Mesenchymal stem cell (in vitro differentiated cells and primary cell): ENCODE results near the gene ITGB5.

ENCODE experiments used
- DNase-seq: peaks from one replicate; pipeline ENCODE4 v3.0.0-alpha.2; 2013
- H2AFZ ChIP-seq: one replicate; pipeline ENCODE4 v1.6.1; 2013; ENCODE audit warnings: low read depth, mild to moderate bottlenecking, control low read depth, inconsistent platforms, low read length, moderate library complexity
- H2AK5ac ChIP-seq: 2 replicates; pipeline ENCODE4 v1.6.1; 2013; ENCODE audit warnings: low read length, moderate library complexity, mild to moderate bottlenecking, inconsistent platforms; ENCODE audit not compliant: severe bottlenecking
- H2BK120ac ChIP-seq: one replicate; pipeline ENCODE4 v1.6.1; 2013; ENCODE audit warnings: low read depth, mild to moderate bottlenecking, inconsistent platforms, low read length, moderate library complexity
- H2BK12ac ChIP-seq, 2 experiments: one replicate each; pipeline ENCODE4 v1.6.1; 2013; ENCODE audit warnings: inconsistent platforms in 2 of 2, low read length in 2 of 2, mild to moderate bottlenecking in 2 of 2, moderate library complexity in 2 of 2, control low read depth in 1 of 2
- H2BK15ac ChIP-seq: one replicate; pipeline ENCODE4 v1.6.1; 2013; ENCODE audit warnings: mild to moderate bottlenecking, low read depth, inconsistent platforms; ENCODE audit not compliant: poor library complexity, severe bottlenecking
- H2BK5ac ChIP-seq: 2 replicates; pipeline ENCODE4 v1.6.1; 2013; ENCODE audit warnings: low read depth, mild to moderate bottlenecking, low read length, control low read depth, inconsistent platforms; ENCODE audit not compliant: poor library complexity, severe bottlenecking
- H3K14ac ChIP-seq, 2 experiments: one replicate each; pipeline ENCODE4 v1.6.1; 2013; ENCODE audit warnings: inconsistent platforms in 2 of 2, low read length in 2 of 2, control low read depth in 1 of 2, mild to moderate bottlenecking in 1 of 2, moderate library complexity in 1 of 2
- H3K18ac ChIP-seq, 2 experiments: one replicate each; pipeline ENCODE4 v1.6.1; 2013; ENCODE audit warnings: inconsistent platforms in 2 of 2, low read length in 2 of 2, control low read depth in 1 of 2, low read depth in 1 of 2, mild to moderate bottlenecking in 1 of 2
- H3K23ac ChIP-seq, 2 experiments: one replicate each; pipeline ENCODE4 v1.6.1; 2013; ENCODE audit warnings: inconsistent platforms in 2 of 2, low read length in 2 of 2, mild to moderate bottlenecking in 2 of 2, moderate library complexity in 2 of 2, control low read depth in 1 of 2
- H3K27ac ChIP-seq: 2 replicates; pipeline ENCODE4 v1.5.1; 2013; ENCODE audit warnings: mild to moderate bottlenecking, moderate library complexity, low read length, control low read depth, inconsistent platforms; ENCODE audit not compliant: poor library complexity, severe bottlenecking
- H3K27me3 ChIP-seq, 2 experiments: 2 replicates each; pipeline versions ENCODE4 v1.6.1 to v1.7.0; 2013; ENCODE audit warnings: low read length in 2 of 2, mild to moderate bottlenecking in 2 of 2, moderate library complexity in 2 of 2, control low read depth in 1 of 2, inconsistent platforms in 1 of 2; ENCODE audit not compliant: control insufficient read depth in 1 of 2, insufficient read depth in 1 of 2
- H3K36me3 ChIP-seq, 2 experiments: 2 replicates each; pipeline versions ENCODE4 v1.6.1 to v1.7.0; 2013; ENCODE audit warnings: low read length in 2 of 2, control low read depth in 1 of 2, inconsistent platforms in 1 of 2, low read depth in 1 of 2, mild to moderate bottlenecking in 1 of 2; ENCODE audit not compliant: insufficient read depth in 2 of 2, control insufficient read depth in 1 of 2
- H3K4ac ChIP-seq, 2 experiments: one replicate each; pipeline ENCODE4 v1.6.1; 2013; ENCODE audit warnings: inconsistent platforms in 2 of 2, low read length in 2 of 2, mild to moderate bottlenecking in 2 of 2, moderate library complexity in 2 of 2, control low read depth in 1 of 2, low read depth in 1 of 2
- H3K4me1 ChIP-seq: 2 replicates; pipeline ENCODE4 v1.6.1; 2013; ENCODE audit warnings: low read depth, low read length, control low read depth; ENCODE audit not compliant: control insufficient read depth, insufficient read depth
- H3K4me2 ChIP-seq: 2 replicates; pipeline ENCODE4 v1.6.1; 2013; ENCODE audit warnings: low read length, mild to moderate bottlenecking, inconsistent platforms; ENCODE audit not compliant: poor library complexity, severe bottlenecking
- H3K4me3 ChIP-seq, 2 experiments: 2 replicates each; pipeline versions ENCODE4 v1.5.1 to v1.7.0; 2013; ENCODE audit warnings: low read length in 2 of 2, mild to moderate bottlenecking in 2 of 2, control low read depth in 1 of 2, low read depth in 1 of 2; ENCODE audit not compliant: insufficient read depth in 1 of 2
- H3K79me1 ChIP-seq: replicated peaks from 2 replicates; pipeline ENCODE4 v1.6.1; 2013; ENCODE audit warnings: mild to moderate bottlenecking, control low read depth, low read length, inconsistent platforms; ENCODE audit not compliant: poor library complexity, severe bottlenecking
- H3K9ac ChIP-seq: 2 replicates; pipeline ENCODE4 v1.7.0; 2013; ENCODE audit warnings: mild to moderate bottlenecking, low read length, moderate library complexity
- H3K9me3 ChIP-seq: 2 replicates; pipeline ENCODE4 v1.7.0; 2013; ENCODE audit warnings: mild to moderate bottlenecking, low read length; ENCODE audit not compliant: control insufficient read depth
- H4K8ac ChIP-seq: one replicate; pipeline ENCODE4 v1.6.1; 2013; ENCODE audit warnings: inconsistent platforms, mild to moderate bottlenecking, low read length, moderate library complexity
- H4K91ac ChIP-seq: one replicate; pipeline ENCODE4 v1.6.1; 2013; ENCODE audit warnings: mild to moderate bottlenecking, low read length, inconsistent platforms
- WGBS: methylation state at CpG from one replicate; pipeline ENCODE4 v1.1.7; 2013; ENCODE audit warnings: mixed read lengths; 5-methylcytosine and 5-hydroxymethylcytosine counted together

Gene ITGB5

DNA sequence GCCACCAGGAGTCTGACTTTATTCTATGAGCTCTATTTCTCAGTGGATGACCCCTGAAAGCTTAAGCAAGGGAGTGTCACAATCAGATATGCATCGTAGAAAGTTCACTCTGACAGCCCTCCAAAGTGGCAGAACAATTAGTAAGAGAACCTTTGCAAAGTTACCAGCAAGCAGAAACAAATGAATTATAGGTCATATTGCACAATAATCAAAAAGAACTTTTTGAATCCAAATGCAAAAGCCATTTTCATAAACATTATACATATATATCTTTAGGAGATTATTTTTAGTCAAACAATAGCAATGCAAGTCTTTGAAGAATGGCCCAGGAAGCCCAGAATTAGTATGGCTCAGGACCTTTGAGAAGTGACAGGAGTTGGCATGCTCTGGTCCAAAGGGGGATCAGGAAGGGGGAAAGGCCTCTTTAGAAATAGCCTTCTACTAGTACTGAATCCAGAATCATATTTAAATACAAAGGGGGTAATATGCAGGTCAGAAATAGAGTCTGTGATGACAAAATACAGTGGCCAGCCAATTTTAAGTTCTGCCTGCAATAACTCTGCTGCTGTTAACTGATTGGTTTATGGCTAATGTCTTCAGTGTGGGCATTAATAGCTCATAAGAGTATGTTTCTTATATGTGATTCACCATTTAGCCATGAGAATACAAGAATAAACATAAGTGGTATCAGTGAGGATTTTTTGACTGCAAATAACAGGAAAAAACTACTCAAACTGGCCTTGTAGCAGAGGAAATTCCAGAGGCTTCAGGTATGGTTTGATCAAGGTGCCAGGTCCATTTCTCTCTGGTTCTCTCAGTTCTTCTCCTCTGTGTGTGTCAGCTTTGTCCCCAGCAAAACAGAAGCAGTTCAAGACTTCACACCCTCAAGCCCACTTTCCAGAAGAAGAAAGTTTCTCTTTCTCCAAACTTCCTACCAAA, 17.0 kb upstream of the ITGB5 start:
- H2BK120ac ChIP-seq: no peak overlapping the region
- H4K91ac ChIP-seq: no peak overlapping the region
- 71% methylated on average over 1 of the region's 1 CpG for WGBS
- H2BK15ac ChIP-seq: no peak overlapping the region
- H3K4me2 ChIP-seq: no peak overlapping the region
- no peaks in the 10 kb centered on the region for H3K36me3 ChIP-seq
- H3K23ac ChIP-seq: no peak overlapping the region
- H3K27ac ChIP-seq: no peak overlapping the region
- no peak overlapping the region for H2AK5ac ChIP-seq
- no peak overlapping the region for H3K18ac ChIP-seq
- H2BK5ac ChIP-seq: no peak overlapping the region
- H4K8ac ChIP-seq: no peak overlapping the region
- no peaks in the 10 kb centered on the region for H3K4me1 ChIP-seq
- no peak overlapping the region for H3K9ac ChIP-seq
- no peak overlapping the region for H3K4ac ChIP-seq
- no peaks in the 10 kb centered on the region for H3K79me1 ChIP-seq
- H3K27me3 ChIP-seq: peaks cover 7 to 10% of the 10 kb centered on the region in 2 experiments
- DNase-seq: no peak
- no peak overlapping the region for H3K4me3 ChIP-seq
- H2BK12ac ChIP-seq: no peak overlapping the region
- no peak overlapping the region for H3K14ac ChIP-seq
- H3K9me3 ChIP-seq: no peaks in the 10 kb centered on the region
- H2AFZ ChIP-seq: no peak overlapping the region

DNA sequence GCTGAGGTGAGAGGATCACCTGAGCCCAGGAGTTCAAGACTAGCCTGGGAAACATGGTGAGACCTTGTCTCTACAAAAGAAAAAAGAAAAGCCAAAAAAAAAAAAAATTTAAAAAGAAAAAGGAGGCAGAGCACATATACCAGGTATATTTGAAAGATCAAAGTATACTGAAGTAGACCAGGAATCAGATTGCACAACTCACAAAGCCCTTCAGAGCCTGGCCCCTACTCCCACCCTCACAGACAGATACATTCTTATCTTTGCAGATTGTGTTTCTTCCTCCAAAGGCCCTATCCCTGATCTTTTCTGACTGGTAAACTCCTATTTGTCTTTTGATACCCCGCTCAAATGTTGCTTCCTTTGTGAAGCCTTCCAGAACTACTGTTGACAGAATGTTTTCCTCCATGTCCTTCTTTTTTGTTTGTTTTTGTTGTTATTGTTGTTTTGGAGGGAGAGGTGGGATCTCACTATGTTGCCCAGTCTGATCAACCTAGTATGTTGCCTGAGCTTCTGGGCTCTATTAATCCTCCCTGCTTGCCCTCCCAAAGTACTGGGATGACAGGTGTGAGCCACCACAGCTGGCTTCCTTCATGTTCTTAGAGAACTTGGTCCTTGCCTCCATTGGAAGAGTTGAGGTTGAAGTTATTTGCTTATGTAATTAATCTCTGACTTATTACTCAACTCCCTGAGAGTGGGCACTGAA, 9.8 kb upstream of the ITGB5 start:
- Histone ChIP-seq H3K14ac (no peak overlapping the region), H3K9me3 (no peaks in the 10 kb centered on the region), H2BK120ac (no peak overlapping the region), H3K27me3 (no peaks in the 10 kb centered on the region), H3K9ac (no peak overlapping the region), H3K23ac (no peak overlapping the region), H2AK5ac (no peak overlapping the region), H4K91ac (no peak overlapping the region), H2BK12ac (no peak overlapping the region), H3K4ac (no peak overlapping the region), H3K27ac (no peak overlapping the region), H3K4me1 (no peaks in the 10 kb centered on the region), H3K36me3 (no peaks in the 10 kb centered on the region), H3K4me2 (no peak overlapping the region), H2BK5ac (no peak overlapping the region), H2BK15ac (no peak overlapping the region), H3K4me3 (no peak overlapping the region), H4K8ac (no peak overlapping the region), H2AFZ (no peak overlapping the region), H3K79me1 (no peaks in the 10 kb centered on the region), H3K18ac (no peak overlapping the region)
- WGBS: no CpG with 5 or more reads among the region's 1 CpG
- DNase-seq: no peak

DNA sequence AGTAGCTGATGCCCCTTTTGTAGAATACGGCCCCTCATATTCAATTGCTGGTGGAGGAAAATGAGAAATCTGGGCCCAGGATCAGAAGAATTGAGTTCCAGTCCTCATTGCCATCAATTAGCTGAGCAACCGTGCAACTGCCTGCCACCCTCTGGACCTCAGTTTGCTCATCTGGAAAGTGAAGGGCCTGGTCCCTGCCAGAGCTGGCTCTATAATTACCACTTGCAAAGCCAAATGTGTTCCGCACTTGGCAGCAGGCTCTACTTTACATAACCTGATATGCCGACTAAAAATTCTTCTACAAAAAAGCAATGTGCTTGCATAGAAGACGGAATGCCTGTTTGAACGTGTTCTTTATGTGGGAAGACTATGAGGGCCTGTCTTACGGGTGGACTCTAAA, 8.6 kb upstream of the ITGB5 start:
- Histone ChIP-seq H4K8ac (no peak overlapping the region), H2BK120ac (no peak overlapping the region), H2BK12ac (no peak overlapping the region), H2AK5ac (no peak overlapping the region), H3K79me1 (no peaks in the 10 kb centered on the region), H2BK15ac (no peak overlapping the region), H3K4me1 (no peaks in the 10 kb centered on the region), H4K91ac (no peak overlapping the region), H3K9me3 (no peaks in the 10 kb centered on the region), H3K27me3 (no peaks in the 10 kb centered on the region), H3K18ac (no peak overlapping the region), H3K9ac (no peak overlapping the region), H3K14ac (no peak overlapping the region), H3K4ac (no peak overlapping the region), H3K36me3 (no peaks in the 10 kb centered on the region), H2AFZ (no peak overlapping the region), H3K23ac (no peak overlapping the region), H2BK5ac (no peak overlapping the region), H3K27ac (no peak overlapping the region), H3K4me3 (no peak overlapping the region), H3K4me2 (no peak overlapping the region)
- 91% methylated on average over 6 of the region's 7 CpGs for WGBS
- no peak for DNase-seq

DNA sequence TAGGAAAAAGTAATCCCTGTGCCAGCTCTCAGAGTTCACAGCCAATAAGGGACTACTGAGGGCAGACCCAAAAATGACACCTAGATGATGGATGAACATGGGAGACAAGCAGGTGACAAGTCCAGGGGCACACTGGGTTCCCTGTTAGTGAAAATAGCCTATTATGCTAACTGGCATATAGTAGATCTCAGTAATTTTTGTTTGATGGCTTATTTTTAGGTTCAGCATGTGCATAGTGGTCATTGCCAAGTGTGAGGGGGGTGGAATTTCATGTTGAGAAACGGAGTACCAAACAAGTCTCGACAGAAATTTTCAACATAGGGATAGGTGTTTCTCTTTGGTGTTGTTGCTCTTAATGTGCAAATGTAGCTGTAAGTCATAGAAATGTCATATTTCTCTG, 6.4 kb upstream of the ITGB5 start:
- Histone ChIP-seq H3K27ac (no peak overlapping the region), H3K4me1 (no peaks in the 10 kb centered on the region), H3K4me2 (no peak overlapping the region), H2BK120ac (no peak overlapping the region), H2AK5ac (no peak overlapping the region), H2AFZ (no peak overlapping the region), H3K9me3 (no peaks in the 10 kb centered on the region), H2BK5ac (no peak overlapping the region), H3K18ac (no peak overlapping the region), H3K79me1 (no peaks in the 10 kb centered on the region), H3K4ac (no peak overlapping the region), H3K27me3 (no peaks in the 10 kb centered on the region), H3K9ac (no peak overlapping the region), H3K14ac (no peak overlapping the region), H4K91ac (no peak overlapping the region), H3K36me3 (no peaks in the 10 kb centered on the region), H4K8ac (no peak overlapping the region), H2BK12ac (no peak overlapping the region), H3K4me3 (no peak overlapping the region), H2BK15ac (no peak overlapping the region), H3K23ac (no peak overlapping the region)
- 97% methylated on average over 2 of the region's 2 CpGs for WGBS
- no peak for DNase-seq
